Activated effector memory CD4-positive, alpha-beta T cell treated with Interleukin-2 at 50 U/mL for 16 hours (primary cell): ENCODE results near the gene RAB6B.

Experiments used
- DNase-seq: peaks from one replicate; pipeline ENCODE4 v3.0.0-alpha.2; 2020

The RAB6B gene

GRCh38 chr3:133833880-133834620 is 61.6 kb downstream of the RAB6B start:
- DNase-seq, result no peak

- no peak for DNase-seq
These were observed 62.4 kb downstream of the RAB6B start for GRCh38 chr3:133833267-133833666.

GRCh38 chr3:133832802-133833144 is 62.9 kb downstream of the RAB6B start:
- no peak for DNase-seq

- DNase-seq, result no peak
These were observed 63.5 kb downstream of the RAB6B start for GRCh38 chr3:133831966-133832801.

- DNase-seq, result no peak
These were observed 65.6 kb downstream of the RAB6B start for GRCh38 chr3:133830071-133830470.

- no peak for DNase-seq
These were observed 66.4 kb downstream of the RAB6B start for GRCh38 chr3:133829310-133829707.

- no peak for DNase-seq
These were observed 66.9 kb downstream of the RAB6B start for GRCh38 chr3:133828576-133829309.

GRCh38 chr3:133827684-133828083 is 68.0 kb downstream of the RAB6B start:
- no peak for DNase-seq

GRCh38 chr3:133827136-133827535 is 68.5 kb downstream of the RAB6B start:
- no peak for DNase-seq

GRCh38 chr3:133825969-133826727 is 69.5 kb downstream of the RAB6B start:
- no peak for DNase-seq

GRCh38 chr3:133824961-133825485 is 70.7 kb downstream of the RAB6B start:
- DNase-seq, result no peak

GRCh38 chr3:133821767-133822638 is 73.7 kb downstream of the RAB6B start:
- DNase-seq, result no peak

GRCh38 chr3:133820889-133821675 is 74.6 kb downstream of the RAB6B start:
- no peak for DNase-seq

- DNase-seq, result no peak
These were observed 75.6 kb downstream of the RAB6B start for GRCh38 chr3:133820129-133820528.

GRCh38 chr3:133815386-133815785 is 80.3 kb downstream of the RAB6B start:
- DNase-seq, result no peak

- no peak for DNase-seq
These were observed 82.8 kb downstream of the RAB6B start for GRCh38 chr3:133812872-133813271.

GRCh38 chr3:133805702-133806475 is 89.8 kb downstream of the RAB6B start, which contains the start of gene SRPRB:
TSS of gene SRPRB (plus strand) at chr3:133805815. CDS start at chr3:133805849, 34 bp downstream.
- peak; percentile 92 for DNase-seq

- no peak for DNase-seq
These were observed 90.3 kb downstream of the RAB6B start for GRCh38 chr3:133805384-133805701.

GRCh38 chr3:133804896-133805295 is 90.8 kb downstream of the RAB6B start:
- no peak for DNase-seq

- no peak for DNase-seq
These were observed 92.2 kb downstream of the RAB6B start for GRCh38 chr3:133803469-133803868.
